Measurements from ENCODE around the gene SPOCK1. TPM values are rescaled to one million over a fixed set of nuclear protein-coding genes. Genes with fewer than 3 reads are reported as not detected.
A peak's percentile ranks its signal among the peaks of the same experiment; 100 is the strongest.

SPOCK1 gene
- total and polyA plus RNA-seq, 2 of the 13 experiments (the other 11 are each of a cell fraction or from before 2014, with no cell fraction given): 0.18 to 0.29 TPM

DNA sequence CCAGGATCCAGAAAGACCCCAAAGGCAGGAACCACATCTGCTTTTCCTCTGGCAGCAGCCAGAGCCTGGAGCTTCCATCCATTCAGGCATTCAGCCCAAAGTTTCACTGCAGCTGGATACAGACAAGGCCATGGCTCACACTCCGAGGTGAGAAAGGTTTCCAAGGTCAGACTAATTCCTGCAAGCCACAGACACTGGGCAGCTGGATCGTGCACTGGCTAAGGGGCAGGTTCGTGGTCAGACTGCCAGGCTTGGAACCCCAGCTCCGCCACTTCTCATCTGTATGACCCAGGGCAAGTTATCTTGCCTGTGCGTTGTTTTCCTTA, 36.9 kb downstream of the SPOCK1 start (continued):
- TF ChIP-seq KDM1A (CRISPR knock-in tag; IDR thresholded peaks at IDR 0.05): no peak

DNA sequence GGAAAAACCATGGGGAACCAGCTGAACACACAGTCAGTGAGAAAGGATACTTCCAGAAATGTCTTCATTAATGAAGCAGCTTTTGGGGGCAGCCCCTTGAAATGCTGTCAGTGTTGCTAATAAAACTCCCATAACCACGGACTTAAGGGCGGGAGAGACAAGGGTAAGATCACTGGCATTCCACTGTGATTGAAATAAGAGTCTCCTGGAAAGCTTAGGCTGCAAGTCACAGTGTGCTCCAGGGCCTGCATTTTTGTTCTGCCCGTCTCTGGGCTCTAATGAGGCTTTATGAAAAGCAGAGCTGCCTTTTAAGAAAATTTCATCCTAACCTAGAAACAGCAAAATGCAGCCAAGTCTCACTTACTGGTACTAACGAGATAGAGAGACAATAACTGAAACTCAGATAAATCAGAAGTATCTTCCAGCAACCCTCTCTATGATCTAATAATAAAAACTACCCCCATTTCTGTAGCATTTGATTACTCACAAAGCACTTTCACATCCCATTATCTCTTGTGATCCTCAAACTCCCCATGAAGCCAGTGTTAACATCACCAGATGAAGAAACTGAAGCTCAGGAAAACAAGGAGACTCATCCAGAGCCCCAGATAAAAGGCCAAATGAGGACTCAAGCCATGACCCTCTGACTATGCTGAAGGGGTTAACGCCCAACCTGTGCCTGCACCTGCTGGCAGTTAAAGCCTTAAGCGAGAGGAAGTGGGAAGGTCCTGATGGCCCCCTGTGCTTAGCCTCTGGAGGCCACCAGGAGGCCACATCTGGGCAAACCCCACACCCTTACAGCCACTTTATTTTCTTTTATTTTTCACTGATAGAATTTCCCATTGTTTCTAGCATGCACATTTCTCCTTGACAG, 37.5 kb downstream of the SPOCK1 start:
- 2% methylated on average over 6 of the region's 6 CpGs for WGBS (ENCODE audit: low lambda C conversion rate)
- no peak overlapping the region for H3K4me3 ChIP-seq (replicated peaks in 1 of 3; ENCODE audit: insufficient read depth in 1 of 3, low read depth in 2 of 3, low read length in 3 of 3)
- in situ Hi-C loops (cut with HindIII; ENCODE audit: extremely low pct_ligation_motif_present, low pct_unique_long_range_greater_than_20kb): no loop called here
- no peak overlapping the region for H3K9ac ChIP-seq (ENCODE audit: insufficient read depth, low read depth, low read length)
- DNase-seq (ENCODE audit: low spot score) (no peak), FAIRE-seq (no peak), ATAC-seq (peak; percentile 49; the same call in 1 of the 3 replicates)
- H3K36me3 ChIP-seq (replicated peaks in 1 of 2; ENCODE audit: control insufficient read depth in 1 of 2, insufficient read depth in 2 of 2, low read length in 2 of 2): no peaks in the 10 kb centered on the region
- H4K20me1 ChIP-seq (ENCODE audit: insufficient read depth, low read length): no peaks in the 10 kb centered on the region
- ChIA-PET POLR2A (no interaction called here), CTCF (ENCODE audit: low intra/inter-chr PET ratio, low total read pairs) (no interaction called here)
- no peaks in the 10 kb centered on the region for H3K27me3 ChIP-seq (ENCODE audit: control insufficient read depth in 1 of 2, insufficient read depth in 2 of 2, low read length in 2 of 2)
- intact Hi-C loops (cut with micrococcal nuclease; ENCODE audit: unreplicated experiment): no loop called here
- no peaks in the 10 kb centered on the region for H3K9me3 ChIP-seq (ENCODE audit: low read length)
- H2AFZ ChIP-seq (ENCODE audit: low read length): no peak overlapping the region
- no peak overlapping the region for H3K4me2 ChIP-seq (ENCODE audit: low read depth, low read length)
- BruUV-seq (replicated peaks): no TSS peak
- no peaks in the 10 kb centered on the region for H3K4me1 ChIP-seq (ENCODE audit: insufficient read depth, low read length)
- H3K79me2 ChIP-seq (ENCODE audit: insufficient read depth, low read length): no peaks in the 10 kb centered on the region
- TF ChIP-seq PCBP2 (optimal IDR thresholded peaks at IDR 0.05; ENCODE audit: low read depth, low read length, poor library complexity, severe bottlenecking) (no peak), ZNF883 (CRISPR knock-in tag; IDR thresholded peaks at IDR 0.05; ENCODE audit: not compliant biosample characterization) (no peak), NFE2L2 (IDR thresholded peaks at IDR 0.05; ENCODE audit: low read length) (no peak), ARID2 (CRISPR knock-in tag; IDR thresholded peaks at IDR 0.05; ENCODE audit: borderline replicate concordance) (no peak), ZNF616 (CRISPR knock-in tag; IDR thresholded peaks at IDR 0.05; ENCODE audit: low read depth) (no peak), ZNF713 (CRISPR knock-in tag; IDR thresholded peaks at IDR 0.05) (no peak), SRY (CRISPR knock-in tag; IDR thresholded peaks at IDR 0.05) (no peak), KAT7 (CRISPR knock-in tag; IDR thresholded peaks at IDR 0.05; ENCODE audit: borderline replicate concordance) (no peak), ZNF230 (CRISPR knock-in tag; IDR thresholded peaks at IDR 0.05) (no peak)
- TF ChIP-seq, protein P1, sequence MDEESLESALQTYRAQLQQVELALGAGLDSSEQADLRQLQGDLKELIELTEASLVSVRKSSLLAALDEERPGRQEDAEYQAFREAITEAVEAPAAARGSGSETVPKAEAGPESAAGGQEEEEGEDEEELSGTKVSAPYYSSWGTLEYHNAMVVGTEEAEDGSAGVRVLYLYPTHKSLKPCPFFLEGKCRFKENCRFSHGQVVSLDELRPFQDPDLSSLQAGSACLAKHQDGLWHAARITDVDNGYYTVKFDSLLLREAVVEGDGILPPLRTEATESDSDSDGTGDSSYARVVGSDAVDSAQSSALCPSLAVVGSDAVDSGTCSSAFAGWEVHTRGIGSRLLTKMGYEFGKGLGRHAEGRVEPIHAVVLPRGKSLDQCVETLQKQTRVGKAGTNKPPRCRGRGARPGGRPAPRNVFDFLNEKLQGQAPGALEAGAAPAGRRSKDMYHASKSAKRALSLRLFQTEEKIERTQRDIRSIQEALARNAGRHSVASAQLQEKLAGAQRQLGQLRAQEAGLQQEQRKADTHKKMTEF (CRISPR knock-in tag; IDR thresholded peaks at IDR 0.05): no peak
- TF ChIP-seq, protein P2, sequence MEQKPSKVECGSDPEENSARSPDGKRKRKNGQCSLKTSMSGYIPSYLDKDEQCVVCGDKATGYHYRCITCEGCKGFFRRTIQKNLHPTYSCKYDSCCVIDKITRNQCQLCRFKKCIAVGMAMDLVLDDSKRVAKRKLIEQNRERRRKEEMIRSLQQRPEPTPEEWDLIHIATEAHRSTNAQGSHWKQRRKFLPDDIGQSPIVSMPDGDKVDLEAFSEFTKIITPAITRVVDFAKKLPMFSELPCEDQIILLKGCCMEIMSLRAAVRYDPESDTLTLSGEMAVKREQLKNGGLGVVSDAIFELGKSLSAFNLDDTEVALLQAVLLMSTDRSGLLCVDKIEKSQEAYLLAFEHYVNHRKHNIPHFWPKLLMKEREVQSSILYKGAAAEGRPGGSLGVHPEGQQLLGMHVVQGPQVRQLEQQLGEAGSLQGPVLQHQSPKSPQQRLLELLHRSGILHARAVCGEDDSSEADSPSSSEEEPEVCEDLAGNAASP (CRISPR knock-in tag; IDR thresholded peaks at IDR 0.05; ENCODE audit: borderline replicate concordance): no peak
- H3K27ac ChIP-seq (ENCODE audit: extremely low read length, insufficient read depth, low read length): no peak overlapping the region
